Hepatocyte (in vitro differentiated cells): ENCODE measurements around the gene CCDC63.

Experiments used
- CTCF ChIP-seq: fragments of 200-600 bp; sonication (generic); IDR thresholded peaks from 2 replicates; pipeline ENCODE4 v1.5.1; 2016; ENCODE audit warnings: antibody characterized with exemption, mild to moderate bottlenecking; ENCODE audit not compliant: poor library complexity
- EZH2phosphoT487 ChIP-seq: fragments of 200-600 bp; sonication (generic); IDR thresholded peaks from one replicate; pipeline ENCODE4 v1.6.1; 2018; ENCODE audit warnings: antibody characterized with exemption, mild to moderate bottlenecking, low read depth, moderate library complexity; ENCODE audit not compliant: unreplicated experiment, severe bottlenecking

GRCh38 chr12:110818511-110818910 is 28.3 kb upstream of the CCDC63 start:
- TF ChIP-seq CTCF (no peak), EZH2phosphoT487 (no peak)
